Measurements from ENCODE around the gene NINJ1. TPM values are rescaled to one million over a fixed set of nuclear protein-coding genes. Genes with fewer than 3 reads are reported as not detected.

The NINJ1 gene
- polyA plus RNA-seq, 1 experiment = 53.9 TPM

DNA sequence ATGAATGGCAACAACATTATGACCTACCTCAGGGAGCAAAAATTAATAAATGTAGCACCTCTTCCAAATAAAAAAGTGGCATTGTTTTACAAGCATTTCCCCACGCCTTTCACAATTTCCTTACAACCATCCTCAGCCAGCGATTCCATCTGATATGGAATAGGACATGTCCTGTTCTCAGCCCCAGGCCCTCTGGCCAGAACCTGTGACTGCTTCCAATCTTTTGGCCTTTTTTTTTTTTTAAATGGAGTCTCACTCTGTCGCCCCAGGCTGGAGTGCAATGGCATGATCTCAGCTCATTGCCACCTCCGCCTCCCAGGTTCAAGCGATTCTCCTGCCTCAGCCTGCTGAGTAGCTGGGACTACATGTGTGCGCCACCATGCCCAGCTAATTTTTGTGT lies 33.1 kb upstream of the NINJ1 start:
- ChIA-PET POLR2A (no interaction called here), CTCF (interaction anchor here (1.3 kb wide), 1 partner anchor 145 kb away, joined by 4 read pairs; no protein-coding TSS in a partner anchor)
- no peak for DNase-seq (ENCODE audit: low read depth)
- TF ChIP-seq, protein P1, sequence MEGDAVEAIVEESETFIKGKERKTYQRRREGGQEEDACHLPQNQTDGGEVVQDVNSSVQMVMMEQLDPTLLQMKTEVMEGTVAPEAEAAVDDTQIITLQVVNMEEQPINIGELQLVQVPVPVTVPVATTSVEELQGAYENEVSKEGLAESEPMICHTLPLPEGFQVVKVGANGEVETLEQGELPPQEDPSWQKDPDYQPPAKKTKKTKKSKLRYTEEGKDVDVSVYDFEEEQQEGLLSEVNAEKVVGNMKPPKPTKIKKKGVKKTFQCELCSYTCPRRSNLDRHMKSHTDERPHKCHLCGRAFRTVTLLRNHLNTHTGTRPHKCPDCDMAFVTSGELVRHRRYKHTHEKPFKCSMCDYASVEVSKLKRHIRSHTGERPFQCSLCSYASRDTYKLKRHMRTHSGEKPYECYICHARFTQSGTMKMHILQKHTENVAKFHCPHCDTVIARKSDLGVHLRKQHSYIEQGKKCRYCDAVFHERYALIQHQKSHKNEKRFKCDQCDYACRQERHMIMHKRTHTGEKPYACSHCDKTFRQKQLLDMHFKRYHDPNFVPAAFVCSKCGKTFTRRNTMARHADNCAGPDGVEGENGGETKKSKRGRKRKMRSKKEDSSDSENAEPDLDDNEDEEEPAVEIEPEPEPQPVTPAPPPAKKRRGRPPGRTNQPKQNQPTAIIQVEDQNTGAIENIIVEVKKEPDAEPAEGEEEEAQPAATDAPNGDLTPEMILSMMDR (IDR thresholded peaks at IDR 0.05; ENCODE audit: insufficient read depth, low read depth, low read length) = no peak
- H3K4me3 ChIP-seq (ENCODE audit: low read depth, low read length) = no peak overlapping the region
- no peaks in the 10 kb centered on the region for H3K36me3 ChIP-seq (ENCODE audit: control insufficient read depth, insufficient read depth, low read length)
- peaks cover under 1% of the 10 kb centered on the region for H3K27me3 ChIP-seq (ENCODE audit: control insufficient read depth, insufficient read depth, low read length)

DNA sequence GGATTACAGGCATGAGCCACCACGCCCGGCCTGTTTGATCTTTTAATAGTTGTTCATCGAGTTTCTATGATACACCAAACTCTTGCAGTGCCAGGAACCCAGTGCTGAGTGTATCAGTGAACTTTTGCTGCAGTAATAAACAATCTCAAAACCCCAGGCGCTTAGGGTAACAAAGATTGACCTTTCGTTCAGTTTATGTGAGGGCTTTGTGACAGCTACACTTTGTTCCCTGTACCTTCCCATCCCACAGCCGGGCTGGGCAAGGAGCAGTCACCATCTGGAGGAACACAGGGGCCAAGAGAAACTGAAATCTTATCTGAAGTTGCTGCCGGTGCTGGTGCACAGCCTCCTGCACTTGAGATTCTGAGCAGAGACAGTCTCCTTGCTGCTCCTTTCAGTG lies 32.6 kb upstream of the NINJ1 start:
- Histone ChIP-seq H3K4me3 (ENCODE audit: low read depth, low read length) (no peak overlapping the region), H3K36me3 (ENCODE audit: control insufficient read depth, insufficient read depth, low read length) (no peaks in the 10 kb centered on the region), H3K27me3 (ENCODE audit: control insufficient read depth, insufficient read depth, low read length) (no peaks in the 10 kb centered on the region; the same call in 1 of the 2 replicates)
- CTCF ChIA-PET = no interaction called here
- POLR2A ChIA-PET = no interaction called here
- DNase-seq (ENCODE audit: low read depth) = no peak
- TF ChIP-seq, protein P1 (IDR thresholded peaks at IDR 0.05; ENCODE audit: insufficient read depth, low read depth, low read length) = no peak

DNA sequence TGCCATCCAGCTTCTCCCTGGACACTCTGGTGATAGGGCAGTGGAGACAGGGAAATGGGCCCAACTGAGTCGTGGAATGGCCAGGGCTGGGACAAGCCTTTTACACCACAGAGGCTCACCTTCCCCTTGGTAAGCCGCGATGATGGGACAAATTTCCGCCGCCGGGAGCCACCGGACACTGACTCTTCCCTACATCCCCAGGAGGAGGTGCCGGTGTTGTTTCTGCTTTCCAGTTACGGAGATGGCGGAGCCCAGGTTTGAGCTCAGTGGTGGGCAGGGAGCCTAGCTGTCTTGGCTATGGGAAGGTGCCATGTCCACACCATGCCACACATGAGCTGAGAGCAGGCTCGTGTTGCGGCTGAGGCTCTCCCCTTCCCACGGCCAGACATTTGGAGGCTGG lies 30.0 kb upstream of the NINJ1 start:
- H3K36me3 ChIP-seq (ENCODE audit: control insufficient read depth, insufficient read depth, low read length) = no peaks in the 10 kb centered on the region
- no peak overlapping the region for H3K4me3 ChIP-seq (ENCODE audit: low read depth, low read length)
- no peak for DNase-seq (ENCODE audit: low read depth)
- H3K27me3 ChIP-seq (ENCODE audit: control insufficient read depth, insufficient read depth, low read length) = no peaks in the 10 kb centered on the region; the same call in 1 of the 2 replicates
- ChIA-PET POLR2A (no interaction called here), CTCF (interaction anchor here (5.9 kb wide), 1 partner anchor 140 kb away, joined by 33 read pairs; no protein-coding TSS in a partner anchor)
- TF ChIP-seq, protein P1 (IDR thresholded peaks at IDR 0.05; ENCODE audit: insufficient read depth, low read depth, low read length) = no peak

GRCh38 chr9:93161786-93162562 lies 27.9 kb upstream of the NINJ1 start:
- H3K36me3 ChIP-seq (ENCODE audit: control insufficient read depth, insufficient read depth, low read length) = no peaks in the 10 kb centered on the region
- no peak for DNase-seq (ENCODE audit: low read depth)
- TF ChIP-seq, protein P1 (IDR thresholded peaks at IDR 0.05; ENCODE audit: insufficient read depth, low read depth, low read length) = no peak
- CTCF ChIA-PET = interaction anchor here (1.4 to 5.9 kb wide), 2 partner anchors 14 to 142 kb away, joined by 4 to 33 read pairs; no protein-coding TSS in a partner anchor
- H3K4me3 ChIP-seq (ENCODE audit: low read depth, low read length) = no peak overlapping the region
- H3K27me3 ChIP-seq (ENCODE audit: control insufficient read depth, insufficient read depth, low read length) = no peaks in the 10 kb centered on the region
- POLR2A ChIA-PET = no interaction called here

GRCh38 chr9:93159601-93160471 lies 25.8 kb upstream of the NINJ1 start:
- Histone ChIP-seq H3K4me3 (ENCODE audit: low read depth, low read length) (no peak overlapping the region), H3K36me3 (ENCODE audit: control insufficient read depth, insufficient read depth, low read length) (no peaks in the 10 kb centered on the region), H3K27me3 (ENCODE audit: control insufficient read depth, insufficient read depth, low read length) (no peaks in the 10 kb centered on the region)
- no peak for DNase-seq (ENCODE audit: low read depth)
- ChIA-PET POLR2A (no interaction called here), CTCF (interaction anchor here (0.8 to 5.9 kb wide), 7 partner anchors 9 to 148 kb away, joined by 3 to 33 read pairs (median 4); no protein-coding TSS in a partner anchor)
- TF ChIP-seq, protein P1 (IDR thresholded peaks at IDR 0.05; ENCODE audit: insufficient read depth, low read depth, low read length) = peak; percentile 99
